ENCODE results near the gene PHKA2. TPM values are rescaled to one million over a fixed set of nuclear protein-coding genes. Genes with fewer than 3 reads are reported as not detected.

PHKA2 gene
- total RNA-seq, 3 donors from 2014 or later (not counting 1 experiment from before 2014, with no cell fraction given) = 34.2 to 45.9 (median 35.1) TPM

GRCh38 chrX:18893536-18893935 lies 90.4 kb downstream of the PHKA2 start:
- TF ChIP-seq CTCF (IDR thresholded peaks at IDR 0.05) = no peak
- H3K9me3 ChIP-seq (ENCODE audit: control insufficient read depth, insufficient read depth, low read length) = no peaks in the 10 kb centered on the region
- H3K36me3 ChIP-seq (ENCODE audit: control insufficient read depth, insufficient read depth, low read length) = no peaks in the 10 kb centered on the region
- ATAC-seq (no peak), DNase-seq (no peak)
- no peaks in the 10 kb centered on the region for H3K27me3 ChIP-seq (ENCODE audit: control insufficient read depth, insufficient read depth, low read length)
- Mint-ChIP-seq H3K9me3 (no peaks in the 10 kb centered on the region), H3K4me3 (no peak overlapping the region), H3K27ac (no peak overlapping the region), H3K27me3 (ENCODE audit: low read depth in 2 of 2) (no peaks in the 10 kb centered on the region), H3K36me3 (no peaks in the 10 kb centered on the region), H3K4me1 (no peaks in the 10 kb centered on the region)
- WGBS (ENCODE audit: insufficient coverage) = 97% methylated on average over 11 of the region's 11 CpGs
- H3K4me3 ChIP-seq (ENCODE audit: low read length) = no peak overlapping the region
- no peak overlapping the region for H3K27ac ChIP-seq (ENCODE audit: low read length)
- no peaks in the 10 kb centered on the region for H3K4me1 ChIP-seq (ENCODE audit: control insufficient read depth, insufficient read depth, low read length)
- intact Hi-C loops (cut with micrococcal nuclease) = no loop called here

GRCh38 chrX:18892899-18893298 lies 91.0 kb downstream of the PHKA2 start:
- ATAC-seq = no peak
- no peak overlapping the region for H3K27ac Mint-ChIP-seq
- no peaks in the 10 kb centered on the region for H3K27me3 Mint-ChIP-seq (ENCODE audit: low read depth in 2 of 2)
- no peak overlapping the region for H3K4me3 ChIP-seq (ENCODE audit: low read length)
- no peaks in the 10 kb centered on the region for H3K27me3 ChIP-seq (ENCODE audit: control insufficient read depth, insufficient read depth, low read length)
- no peak overlapping the region for H3K4me3 Mint-ChIP-seq
- no peak overlapping the region for H3K27ac ChIP-seq (ENCODE audit: low read length)
- H3K4me1 Mint-ChIP-seq = peaks cover 0 to under 1% of the 10 kb centered on the region in 2 donors
- no peaks in the 10 kb centered on the region for H3K4me1 ChIP-seq (ENCODE audit: control insufficient read depth, insufficient read depth, low read length)
- WGBS (ENCODE audit: insufficient coverage) = 96% methylated on average over 6 of the region's 6 CpGs
- no peak for DNase-seq
- no peak for TF ChIP-seq CTCF (IDR thresholded peaks at IDR 0.05)
- intact Hi-C loops (cut with micrococcal nuclease) = no loop called here
- no peaks in the 10 kb centered on the region for H3K36me3 Mint-ChIP-seq
- no peaks in the 10 kb centered on the region for H3K9me3 Mint-ChIP-seq
- no peaks in the 10 kb centered on the region for H3K9me3 ChIP-seq (ENCODE audit: control insufficient read depth, insufficient read depth, low read length)
- H3K36me3 ChIP-seq (ENCODE audit: control insufficient read depth, insufficient read depth, low read length) = no peaks in the 10 kb centered on the region

GRCh38 chrX:18891548-18891945 lies 92.4 kb downstream of the PHKA2 start:
- Histone ChIP-seq H3K4me1 (ENCODE audit: control insufficient read depth, insufficient read depth, low read length) (peaks cover 13% of the 10 kb centered on the region), H3K4me3 (ENCODE audit: low read length) (no peak overlapping the region), H3K27ac (ENCODE audit: low read length) (no peak overlapping the region), H3K36me3 (ENCODE audit: control insufficient read depth, insufficient read depth, low read length) (no peaks in the 10 kb centered on the region), H3K27me3 (ENCODE audit: control insufficient read depth, insufficient read depth, low read length) (no peaks in the 10 kb centered on the region), H3K9me3 (ENCODE audit: control insufficient read depth, insufficient read depth, low read length) (no peaks in the 10 kb centered on the region)
- intact Hi-C loops (cut with micrococcal nuclease) = no loop called here
- WGBS (ENCODE audit: insufficient coverage) = 100% methylated on average over 3 of the region's 9 CpGs
- ATAC-seq (no peak), DNase-seq (no peak)
- no peak overlapping the region for H3K27ac Mint-ChIP-seq
- H3K4me3 Mint-ChIP-seq = no peak overlapping the region
- H3K9me3 Mint-ChIP-seq = no peaks in the 10 kb centered on the region
- no peaks in the 10 kb centered on the region for H3K27me3 Mint-ChIP-seq (ENCODE audit: low read depth in 2 of 2)
- TF ChIP-seq CTCF (IDR thresholded peaks at IDR 0.05) = no peak
- peaks cover 12 to 13% of the 10 kb centered on the region in 2 donors for H3K4me1 Mint-ChIP-seq
- no peaks in the 10 kb centered on the region for H3K36me3 Mint-ChIP-seq

Measured in natural killer cell (primary cell).